ENCODE data around the gene HMGCS1. TPM values are rescaled to one million over a fixed set of nuclear protein-coding genes. Genes with fewer than 3 reads are reported as not detected.

HMGCS1 gene
- total RNA-seq, 4 donors from 2014 or later = 3.8 to 113 (median 25.4) TPM

DNA sequence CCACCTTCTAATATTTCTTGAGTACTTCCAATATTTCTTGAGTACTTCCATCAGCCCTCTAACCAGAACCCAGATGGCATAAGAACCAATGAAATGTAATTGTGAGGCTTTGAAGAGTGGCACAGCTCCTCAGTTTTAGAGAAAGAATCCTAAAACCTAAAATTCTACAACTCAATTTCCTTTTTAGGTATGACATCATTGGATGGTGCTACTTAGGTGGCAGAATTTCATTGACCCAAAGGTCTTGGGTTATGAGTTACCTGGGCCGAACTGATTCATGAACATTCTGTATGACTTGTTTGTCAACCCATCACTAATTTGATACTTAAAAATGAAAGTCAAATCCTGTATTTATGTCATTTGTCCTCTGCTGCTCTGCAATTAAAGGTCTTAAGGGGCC is 13.1 kb downstream of the HMGCS1 start:
- H3K27me3 ChIP-seq = no peaks in the 10 kb centered on the region

DNA sequence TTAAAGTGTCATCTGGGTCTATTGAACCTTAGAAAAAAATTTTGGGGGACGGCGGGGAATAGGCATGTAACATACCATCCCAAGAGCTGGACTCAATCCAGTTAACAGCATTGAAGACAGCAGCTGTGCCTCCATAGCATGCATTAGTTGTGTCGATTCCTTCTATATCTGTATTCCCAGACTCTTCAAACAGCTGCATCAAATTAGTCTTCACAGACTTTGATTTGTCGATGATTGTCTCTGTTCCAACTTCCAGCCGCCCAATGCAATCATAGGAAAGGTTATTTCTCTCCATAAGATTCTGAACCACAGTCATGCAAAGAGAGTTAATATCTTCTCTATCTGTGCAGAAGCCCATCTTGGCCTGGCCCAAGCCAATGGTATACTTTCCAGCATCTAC is 14.8 kb downstream of the HMGCS1 start:
- TF ChIP-seq, protein P1, sequence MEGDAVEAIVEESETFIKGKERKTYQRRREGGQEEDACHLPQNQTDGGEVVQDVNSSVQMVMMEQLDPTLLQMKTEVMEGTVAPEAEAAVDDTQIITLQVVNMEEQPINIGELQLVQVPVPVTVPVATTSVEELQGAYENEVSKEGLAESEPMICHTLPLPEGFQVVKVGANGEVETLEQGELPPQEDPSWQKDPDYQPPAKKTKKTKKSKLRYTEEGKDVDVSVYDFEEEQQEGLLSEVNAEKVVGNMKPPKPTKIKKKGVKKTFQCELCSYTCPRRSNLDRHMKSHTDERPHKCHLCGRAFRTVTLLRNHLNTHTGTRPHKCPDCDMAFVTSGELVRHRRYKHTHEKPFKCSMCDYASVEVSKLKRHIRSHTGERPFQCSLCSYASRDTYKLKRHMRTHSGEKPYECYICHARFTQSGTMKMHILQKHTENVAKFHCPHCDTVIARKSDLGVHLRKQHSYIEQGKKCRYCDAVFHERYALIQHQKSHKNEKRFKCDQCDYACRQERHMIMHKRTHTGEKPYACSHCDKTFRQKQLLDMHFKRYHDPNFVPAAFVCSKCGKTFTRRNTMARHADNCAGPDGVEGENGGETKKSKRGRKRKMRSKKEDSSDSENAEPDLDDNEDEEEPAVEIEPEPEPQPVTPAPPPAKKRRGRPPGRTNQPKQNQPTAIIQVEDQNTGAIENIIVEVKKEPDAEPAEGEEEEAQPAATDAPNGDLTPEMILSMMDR (IDR thresholded peaks at IDR 0.05) = no peak
- no peak for TF ChIP-seq POLR2A (IDR thresholded peaks at IDR 0.05)
- intact Hi-C loops (cut with DNase I; ENCODE audit: low total_unique reads) = no loop called here
- no peaks in the 10 kb centered on the region for H3K27me3 ChIP-seq
- DNase-seq = no peak
- H3K36me3 ChIP-seq = no peaks in the 10 kb centered on the region
- H3K9me3 ChIP-seq = no peaks in the 10 kb centered on the region
- no peaks in the 10 kb centered on the region for H3K4me1 ChIP-seq
- H3K27ac ChIP-seq = no peak overlapping the region
- H3K4me3 ChIP-seq = no peak overlapping the region

More for the DNA sequence above, 13.1 kb downstream of the HMGCS1 start:
- DNase-seq = no peak
- H3K27ac ChIP-seq = no peak overlapping the region
- H3K36me3 ChIP-seq = no peaks in the 10 kb centered on the region
- intact Hi-C loops (cut with DNase I; ENCODE audit: low total_unique reads) = no loop called here
- TF ChIP-seq, protein P1 (IDR thresholded peaks at IDR 0.05) = no peak
- TF ChIP-seq POLR2A (IDR thresholded peaks at IDR 0.05) = no peak
- no peaks in the 10 kb centered on the region for H3K9me3 ChIP-seq
- no peak overlapping the region for H3K4me3 ChIP-seq
- no peaks in the 10 kb centered on the region for H3K4me1 ChIP-seq

DNA sequence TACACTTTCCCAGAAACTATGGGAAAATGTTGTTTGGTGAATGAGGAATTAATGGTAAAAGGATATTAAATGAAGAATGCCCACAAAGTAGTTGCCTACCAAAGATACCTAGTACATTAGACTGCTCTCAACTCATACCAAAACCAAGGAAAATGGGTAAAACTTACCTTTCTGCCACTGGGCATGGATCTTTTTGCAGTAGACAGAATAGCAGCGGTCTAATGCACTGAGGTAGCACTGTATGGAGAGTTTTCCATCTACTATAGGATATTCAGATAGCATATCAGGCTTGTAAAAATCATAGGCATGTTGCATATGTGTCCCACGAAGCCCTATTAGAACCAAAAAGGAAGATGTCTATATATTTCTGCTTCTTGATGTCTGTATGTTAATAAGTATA is 16.4 kb downstream of the HMGCS1 start:
- no peak for TF ChIP-seq POLR2A (IDR thresholded peaks at IDR 0.05)
- TF ChIP-seq, protein P1 (IDR thresholded peaks at IDR 0.05) = no peak

DNA sequence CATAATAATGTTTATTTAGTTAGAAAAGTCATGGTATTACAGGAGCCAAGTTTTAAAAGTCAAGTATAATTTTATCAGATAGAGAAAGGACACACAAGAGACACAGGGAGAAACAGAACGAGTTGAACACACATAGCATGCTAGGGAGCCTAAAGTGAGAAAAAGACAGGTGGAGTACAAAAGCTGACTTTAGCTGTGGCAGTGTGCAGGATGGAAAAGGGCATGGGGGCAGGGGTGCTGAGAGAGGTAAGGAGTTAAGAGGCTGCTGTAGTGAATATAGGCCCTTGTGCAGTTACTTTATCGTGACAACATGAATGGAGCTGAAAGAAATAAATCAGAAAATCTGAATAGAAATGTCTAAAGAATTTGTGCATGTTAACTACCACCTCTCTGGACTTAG is 18.0 kb downstream of the HMGCS1 start:
- Histone ChIP-seq H3K4me1 (no peaks in the 10 kb centered on the region), H3K36me3 (no peaks in the 10 kb centered on the region), H3K27me3 (no peaks in the 10 kb centered on the region), H3K27ac (no peak overlapping the region), H3K4me3 (no peak overlapping the region), H3K9me3 (no peaks in the 10 kb centered on the region)
- TF ChIP-seq, protein P1 (IDR thresholded peaks at IDR 0.05) = no peak
- no peak for TF ChIP-seq POLR2A (IDR thresholded peaks at IDR 0.05)
- intact Hi-C loops (cut with DNase I; ENCODE audit: low total_unique reads) = no loop called here
- no peak for DNase-seq

More for the DNA sequence above, 16.4 kb downstream of the HMGCS1 start:
- Histone ChIP-seq H3K9me3 (no peaks in the 10 kb centered on the region), H3K4me3 (no peak overlapping the region), H3K27ac (no peak overlapping the region), H3K27me3 (no peaks in the 10 kb centered on the region), H3K36me3 (no peaks in the 10 kb centered on the region), H3K4me1 (no peaks in the 10 kb centered on the region)
- no peak for DNase-seq
- intact Hi-C loops (cut with DNase I; ENCODE audit: low total_unique reads) = no loop called here

DNA sequence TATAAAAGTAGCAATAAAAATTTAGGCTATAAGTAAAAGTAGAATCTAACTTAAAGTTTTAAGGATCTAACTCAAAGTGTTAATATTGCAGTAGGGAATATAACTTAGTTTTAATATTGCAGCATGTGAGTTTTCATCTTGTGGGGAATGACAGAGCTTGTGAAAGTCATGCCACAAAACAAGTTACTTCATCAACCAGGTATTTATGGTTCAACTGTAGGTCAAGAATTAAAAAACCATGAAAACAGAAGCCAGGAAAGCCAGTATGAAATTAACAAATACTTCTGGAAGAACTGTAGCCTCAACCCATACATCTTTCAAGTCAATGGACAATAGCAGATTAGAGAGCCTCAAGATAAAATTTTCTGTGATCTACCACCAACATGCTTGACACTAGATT is 19.0 kb downstream of the HMGCS1 start:
- no peak overlapping the region for H3K4me3 ChIP-seq
- H3K36me3 ChIP-seq = no peaks in the 10 kb centered on the region
- no peak for DNase-seq
- no peak overlapping the region for H3K27ac ChIP-seq
- no peaks in the 10 kb centered on the region for H3K27me3 ChIP-seq
- intact Hi-C loops (cut with DNase I; ENCODE audit: low total_unique reads) = no loop called here
- TF ChIP-seq POLR2A (IDR thresholded peaks at IDR 0.05) = no peak
- TF ChIP-seq, protein P1 (IDR thresholded peaks at IDR 0.05) = no peak
- no peaks in the 10 kb centered on the region for H3K4me1 ChIP-seq
- no peaks in the 10 kb centered on the region for H3K9me3 ChIP-seq

All from uterus (tissue), 4 donors.